Right lobe of liver (tissue), 4 donors: ENCODE results near the gene RARG.
"Not testable (repeated sequence)": the region's sequence is repeated elsewhere in the genome, so short reads cannot be mapped to it uniquely, and the experiment has no call there.

Experiments
- CTCF ChIP-seq, 4 donors: fragments of 200-600 bp in 3 of 4; fragments of 450-650 bp in 1 of 4; IDR thresholded peaks; one replicate each; pipeline versions ENCODE4 v1.5.1 to v1.8.0; 2016 to 2022; ENCODE audit warnings: antibody characterized with exemption in 4 of 4, mild to moderate bottlenecking in 2 of 4
- POLR2A ChIP-seq: fragments of 450-650 bp; IDR thresholded peaks from one replicate; pipeline ENCODE4 v1.6.1; 2017; ENCODE audit warnings: antibody characterized with exemption, mild to moderate bottlenecking
- donor health status: DM: no; HTN: no; CAD: no.
- donor health status: DM: no; HTN: no; CAD: no.
- donor health status: DM: no; HTN: yes; CAD: no.

DNA sequence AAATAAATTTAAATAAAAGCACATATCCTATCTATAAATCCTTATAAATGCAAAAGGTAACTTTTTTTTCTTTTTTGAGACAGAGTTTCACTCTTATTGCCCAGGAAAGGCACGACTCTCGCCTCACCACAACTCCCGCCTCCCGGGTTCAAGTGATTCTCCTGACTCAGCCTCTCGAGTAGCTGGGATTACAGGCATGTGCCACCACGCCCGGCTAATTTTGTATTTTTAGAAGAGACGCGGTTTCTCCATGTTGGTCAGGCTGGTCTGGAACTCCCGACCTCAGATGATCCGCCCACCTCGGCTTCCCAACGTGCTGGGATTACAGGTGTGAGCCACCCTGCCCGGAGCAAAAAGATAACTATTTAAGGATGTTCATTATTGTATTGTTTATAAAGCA lies 53.2 kb downstream of the RARG start:
- TF ChIP-seq POLR2A; CTCF (IDR thresholded peaks at IDR 0.05): not testable (repeated sequence)
